NB4 (cell line): ENCODE measurements around the gene HPGD.

Experiments used
- DNase-seq: peaks from one replicate; pipeline ENCODE4 v3.0.0; 2010; ENCODE audit warnings: low read depth
- H3K4me3 ChIP-seq: one replicate; pipeline ENCODE4 v1.5.1; 2011; ENCODE audit warnings: mild to moderate bottlenecking, low read depth, low read length, moderate library complexity
- CTCF ChIP-seq: IDR thresholded peaks from one replicate; pipeline ENCODE4 v1.5.1; 2012; ENCODE audit warnings: low read depth, low read length
- MAX ChIP-seq: IDR thresholded peaks from 2 replicates; pipeline ENCODE4 v1.6.1; 2011; ENCODE audit warnings: low read depth, low read length
- MYC ChIP-seq: IDR thresholded peaks from 2 replicates; pipeline ENCODE4 v1.6.1; 2011; ENCODE audit warnings: low read depth, low read length
- POLR2A ChIP-seq: IDR thresholded peaks from 2 replicates; pipeline ENCODE4 v1.6.1; 2011; ENCODE audit warnings: mild to moderate bottlenecking; ENCODE audit not compliant: insufficient read length; ENCODE audit errors: extremely low read depth

The HPGD gene

GRCh38 chr4:174537634-174538033, 15.3 kb upstream of the HPGD start:
- DNase-seq: no peak
- TF ChIP-seq MAX (no peak), MYC (no peak), CTCF (no peak), POLR2A (no peak)
- no peak overlapping the region for H3K4me3 ChIP-seq

GRCh38 chr4:174534461-174534860, 12.2 kb upstream of the HPGD start:
- TF ChIP-seq MYC (no peak), POLR2A (no peak), MAX (no peak), CTCF (no peak)
- H3K4me3 ChIP-seq: no peak overlapping the region

GRCh38 chr4:174532445-174532844, 10.2 kb upstream of the HPGD start:
- no peak overlapping the region for H3K4me3 ChIP-seq
- TF ChIP-seq CTCF (no peak), MYC (no peak), MAX (no peak), POLR2A (no peak)
- DNase-seq: no peak

More at GRCh38 chr4:174534461-174534860, 12.2 kb upstream of the HPGD start:
- DNase-seq: no peak

GRCh38 chr4:174531486-174531885, 9.2 kb upstream of the HPGD start:
- no peak overlapping the region for H3K4me3 ChIP-seq
- DNase-seq: no peak
- TF ChIP-seq POLR2A (no peak), CTCF (no peak), MAX (no peak), MYC (no peak)

- no peak overlapping the region for H3K4me3 ChIP-seq
- TF ChIP-seq POLR2A (no peak), MYC (no peak), MAX (no peak), CTCF (no peak)
Observed at GRCh38 chr4:174528226-174528625, 5.9 kb upstream of the HPGD start.

GRCh38 chr4:174526731-174527130, 4.4 kb upstream of the HPGD start:
- no peak overlapping the region for H3K4me3 ChIP-seq
- TF ChIP-seq MYC: no peak
- no peak for TF ChIP-seq MAX
- no peak for TF ChIP-seq POLR2A
- TF ChIP-seq CTCF: no peak
- no peak for DNase-seq

More at GRCh38 chr4:174528226-174528625, 5.9 kb upstream of the HPGD start:
- DNase-seq: peak; percentile 8
